ENCODE data around the gene ADCY7. TPM values are rescaled to one million over a fixed set of nuclear protein-coding genes. Genes with fewer than 3 reads are reported as not detected.

ADCY7 gene
- total and polyA plus RNA-seq, 10 donors = 9.8 to 158 (median 99.2) TPM

DNA sequence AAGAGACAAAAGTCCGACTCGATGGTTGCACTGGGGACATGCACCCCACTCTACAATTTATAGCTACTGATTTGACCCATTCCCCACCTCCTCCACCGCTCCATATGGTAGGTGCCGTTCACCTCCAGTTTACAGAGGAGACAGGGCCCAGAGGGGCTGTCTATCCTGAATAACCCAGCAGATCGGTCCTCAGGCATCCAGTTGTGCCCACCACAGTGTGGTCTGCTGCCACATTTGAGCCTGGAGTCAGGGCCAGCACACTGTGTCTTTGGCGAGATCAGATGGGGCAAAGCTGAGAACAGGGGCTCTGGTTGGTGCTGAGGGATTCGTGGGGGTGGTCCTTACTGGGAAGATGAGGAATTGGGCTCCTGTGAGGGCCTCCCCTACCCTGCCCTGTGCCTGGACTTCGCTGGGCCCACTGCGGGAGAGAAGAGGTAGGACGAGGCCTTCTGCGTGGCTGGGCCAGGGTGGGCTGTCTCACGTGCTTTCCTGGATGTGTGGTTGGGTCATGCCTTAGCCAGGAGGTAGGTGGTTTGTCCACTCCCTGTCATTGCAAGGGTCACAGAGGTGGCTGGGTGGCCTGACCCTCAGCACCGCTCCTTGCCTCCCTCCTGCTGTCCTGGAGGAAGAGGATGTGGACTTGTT lies 2.8 kb downstream of the ADCY7 start:
- DNase-seq = peak; percentile 67
- 90 to 94% (median 93%) methylated on average over 13 of the region's 13 CpGs for WGBS, 5 donors
- H3K27ac ChIP-seq = peak overlapping the region in 4 of 8 donors; percentile 86 to 97 (median 89)
- H3K36me3 ChIP-seq = peaks cover 0 to 6% (median 0%) of the 10 kb centered on the region in 6 donors
- H3K27me3 ChIP-seq (replicated peaks in 1 of 7) = no peaks in the 10 kb centered on the region
- TF ChIP-seq, protein P1, sequence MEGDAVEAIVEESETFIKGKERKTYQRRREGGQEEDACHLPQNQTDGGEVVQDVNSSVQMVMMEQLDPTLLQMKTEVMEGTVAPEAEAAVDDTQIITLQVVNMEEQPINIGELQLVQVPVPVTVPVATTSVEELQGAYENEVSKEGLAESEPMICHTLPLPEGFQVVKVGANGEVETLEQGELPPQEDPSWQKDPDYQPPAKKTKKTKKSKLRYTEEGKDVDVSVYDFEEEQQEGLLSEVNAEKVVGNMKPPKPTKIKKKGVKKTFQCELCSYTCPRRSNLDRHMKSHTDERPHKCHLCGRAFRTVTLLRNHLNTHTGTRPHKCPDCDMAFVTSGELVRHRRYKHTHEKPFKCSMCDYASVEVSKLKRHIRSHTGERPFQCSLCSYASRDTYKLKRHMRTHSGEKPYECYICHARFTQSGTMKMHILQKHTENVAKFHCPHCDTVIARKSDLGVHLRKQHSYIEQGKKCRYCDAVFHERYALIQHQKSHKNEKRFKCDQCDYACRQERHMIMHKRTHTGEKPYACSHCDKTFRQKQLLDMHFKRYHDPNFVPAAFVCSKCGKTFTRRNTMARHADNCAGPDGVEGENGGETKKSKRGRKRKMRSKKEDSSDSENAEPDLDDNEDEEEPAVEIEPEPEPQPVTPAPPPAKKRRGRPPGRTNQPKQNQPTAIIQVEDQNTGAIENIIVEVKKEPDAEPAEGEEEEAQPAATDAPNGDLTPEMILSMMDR (IDR thresholded peaks at IDR 0.05 in 8 of 11, conservative IDR thresholded peaks at IDR 0.05 in 3 of 11) = no peak
- TF ChIP-seq POLR2A (IDR thresholded peaks at IDR 0.05) = no peak
- TF ChIP-seq POLR2AphosphoS5 (IDR thresholded peaks at IDR 0.05) = no peak
- H3K4me3 ChIP-seq = peak overlapping the region in 1 of 8 donors; percentile 8
- H3K4me1 ChIP-seq = peaks cover 53 to 96% (median 93%) of the 10 kb centered on the region in 6 donors
- intact Hi-C loops (cut with DNase I; ENCODE audit: low total_unique reads) = no loop called here
- H3K9me3 ChIP-seq = no peaks in the 10 kb centered on the region

DNA sequence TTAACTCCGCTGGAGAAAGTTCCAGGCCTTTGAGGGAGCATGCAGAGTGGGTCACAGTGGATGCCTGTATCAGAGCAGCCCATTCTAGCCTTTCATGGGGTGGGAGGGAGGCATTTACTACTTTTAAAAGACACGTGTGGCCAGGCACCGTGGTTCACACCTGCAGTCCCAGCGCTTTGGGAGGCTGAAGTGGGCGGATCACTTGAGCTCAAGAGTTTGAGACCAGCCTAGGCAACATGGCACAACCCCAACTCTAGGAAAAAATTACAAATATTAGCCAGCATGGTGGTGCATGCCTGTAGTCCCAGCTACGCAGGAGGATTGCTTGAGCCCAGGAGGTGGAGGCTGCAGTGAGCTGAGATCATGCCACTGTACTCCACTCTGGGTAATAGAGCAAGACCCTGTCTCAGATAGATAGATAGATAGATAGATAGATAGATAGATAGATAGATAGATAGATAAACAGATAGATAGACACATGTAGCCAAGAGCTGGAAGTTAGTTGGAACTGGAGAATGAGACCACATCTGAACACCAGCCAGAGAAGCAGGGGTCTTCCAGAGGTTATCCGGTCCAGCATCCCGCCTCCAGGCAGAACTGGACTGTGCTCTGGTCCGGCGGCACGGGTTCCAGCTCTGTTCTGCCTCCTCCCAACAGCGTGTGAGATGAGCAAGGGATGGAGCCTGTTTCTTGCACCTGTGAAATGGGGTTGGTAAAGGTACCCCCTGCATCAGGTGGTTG lies 3.6 kb downstream of the ADCY7 start:
- peaks cover 0 to 6% (median 0%) of the 10 kb centered on the region in 6 donors for H3K36me3 ChIP-seq
- H3K27me3 ChIP-seq (replicated peaks in 1 of 7) = no peaks in the 10 kb centered on the region
- no peaks in the 10 kb centered on the region for H3K9me3 ChIP-seq
- peaks cover 53 to 100% (median 99%) of the 10 kb centered on the region in 6 donors for H3K4me1 ChIP-seq
- peak overlapping the region in 4 of 8 donors; percentile 15 to 97 (median 96) for H3K27ac ChIP-seq
- peak; percentile 59 for DNase-seq
- peak overlapping the region in 1 of 8 donors; percentile 8 for H3K4me3 ChIP-seq
- WGBS, 5 donors = 78 to 88% (median 86%) methylated on average over 12 of the region's 12 CpGs
- no peak for TF ChIP-seq POLR2AphosphoS5 (IDR thresholded peaks at IDR 0.05)
- intact Hi-C loops (cut with DNase I; ENCODE audit: low total_unique reads) = no loop called here

DNA sequence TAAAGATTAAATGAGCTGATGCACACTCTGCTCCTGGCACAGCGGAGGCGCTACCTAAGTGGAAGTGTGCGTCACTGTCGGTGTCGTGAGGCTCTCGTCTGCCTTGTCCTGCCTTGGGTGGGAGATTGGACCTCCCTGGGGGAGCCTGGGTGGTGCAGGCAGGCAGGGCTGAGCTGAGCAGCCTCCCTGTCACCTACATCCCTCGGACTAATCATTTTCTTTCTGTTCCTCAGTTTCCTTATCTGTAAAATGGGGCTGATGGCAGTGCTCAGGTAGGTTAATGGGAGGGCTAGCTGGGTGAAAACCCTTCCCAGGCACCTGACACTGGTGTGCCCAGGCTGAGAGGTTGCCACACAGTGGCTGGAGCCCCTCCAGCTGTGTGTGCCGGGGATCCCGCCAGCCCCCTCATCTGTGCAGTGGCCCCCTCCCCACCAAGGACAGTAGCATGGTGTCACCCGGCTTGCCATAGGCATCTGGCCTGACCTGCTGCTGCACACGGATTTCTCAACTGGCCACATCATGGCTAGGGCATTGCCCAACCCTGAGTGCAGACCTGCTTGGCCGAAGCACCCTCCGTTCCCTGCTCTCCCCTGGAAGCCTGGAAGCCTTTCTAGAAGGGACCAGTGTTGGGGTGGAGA lies 4.3 kb downstream of the ADCY7 start:
- H3K4me3 ChIP-seq = no peak overlapping the region
- TF ChIP-seq, protein P1 (IDR thresholded peaks at IDR 0.05 in 8 of 11, conservative IDR thresholded peaks at IDR 0.05 in 3 of 11) = no peak
- H3K27me3 ChIP-seq (replicated peaks in 1 of 7) = no peaks in the 10 kb centered on the region
- H3K9me3 ChIP-seq = no peaks in the 10 kb centered on the region
- WGBS, 5 donors = 78 to 92% (median 81%) methylated on average over 10 to 13 of the region's 13 CpGs
- peak overlapping the region in 4 of 8 donors; percentile 94 to 98 (median 97) for H3K27ac ChIP-seq
- peak; percentile 74 for DNase-seq
- H3K4me1 ChIP-seq = peaks cover 50 to 100% (median 99%) of the 10 kb centered on the region in 6 donors
- intact Hi-C loops (cut with DNase I; ENCODE audit: low total_unique reads) = no loop called here
- peaks cover 0 to 6% (median 0%) of the 10 kb centered on the region in 6 donors for H3K36me3 ChIP-seq

DNA sequence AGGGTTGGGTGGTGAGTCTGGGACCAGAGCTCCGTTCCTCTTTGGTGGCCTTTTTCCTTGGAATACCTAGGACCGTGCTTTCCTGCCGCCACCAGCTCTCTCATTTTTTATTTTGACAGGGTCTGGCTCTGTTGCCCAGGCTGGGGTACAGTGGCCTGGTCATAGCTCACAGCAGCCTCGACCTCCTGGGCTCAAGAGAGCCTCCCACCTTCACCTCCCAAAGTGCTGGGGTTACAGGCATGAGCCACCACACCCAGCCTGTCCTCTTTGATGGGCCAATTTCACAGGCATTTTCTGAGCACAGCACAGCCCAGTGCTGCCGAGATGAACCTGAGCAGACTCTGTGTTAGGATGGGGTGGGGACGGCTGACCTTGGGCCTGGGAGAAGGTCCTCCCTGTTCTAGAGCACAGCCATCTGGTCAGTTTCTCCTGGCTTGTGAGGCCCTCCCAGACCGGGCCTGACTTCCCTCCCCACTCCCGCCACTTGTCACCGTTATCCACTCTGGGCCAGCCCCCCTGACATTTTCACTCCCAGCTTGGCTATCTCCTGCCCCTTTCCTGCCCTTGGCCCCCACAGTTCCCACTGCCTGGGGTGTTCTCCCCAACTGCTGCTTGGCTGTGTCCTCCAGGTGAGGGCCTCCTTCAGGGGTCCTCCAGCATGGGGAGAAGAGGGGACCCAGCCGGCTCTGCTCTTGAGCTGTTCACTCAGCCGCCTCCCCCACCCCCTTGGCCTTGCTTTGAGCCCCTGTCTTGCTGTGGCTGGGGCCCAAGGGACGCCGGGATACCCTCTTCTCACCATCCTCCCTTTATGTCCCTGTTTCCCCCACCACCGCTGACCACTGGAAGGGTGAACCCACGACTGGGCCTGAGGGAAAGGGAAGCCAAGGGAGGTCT lies 5.0 kb downstream of the ADCY7 start:
- intact Hi-C loops (cut with DNase I; ENCODE audit: low total_unique reads) = no loop called here

More for the DNA sequence above, 5.0 kb downstream of the ADCY7 start:
- WGBS, 5 donors = 68 to 78% (median 77%) methylated on average over 14 to 15 of the region's 15 CpGs
- TF ChIP-seq, protein P1 (IDR thresholded peaks at IDR 0.05 in 8 of 11, conservative IDR thresholded peaks at IDR 0.05 in 3 of 11) = no peak
- TF ChIP-seq POLR2AphosphoS5 (IDR thresholded peaks at IDR 0.05) = no peak
- TF ChIP-seq POLR2A (IDR thresholded peaks at IDR 0.05) = no peak
- Histone ChIP-seq H3K36me3 (peaks cover 0 to 11% (median 0%) of the 10 kb centered on the region in 6 donors), H3K27ac (peak overlapping the region in 5 of 8 donors; percentile 32 to 98 (median 97)), H3K4me1 (peaks cover 50 to 100% (median 99%) of the 10 kb centered on the region in 6 donors), H3K27me3 (replicated peaks in 1 of 7) (no peaks in the 10 kb centered on the region), H3K9me3 (no peaks in the 10 kb centered on the region), H3K4me3 (no peak overlapping the region)
- DNase-seq = peak; percentile 76
